HG02678 (cell line): ENCODE results near the gene GALR1.
"Not testable (repeated sequence)": the region's sequence is repeated elsewhere in the genome, so short reads cannot be mapped to it uniquely, and the experiment has no call there.

ENCODE experiments used
- ATAC-seq: cut with Tn5 transposase; IDR thresholded peaks from one replicate; pipeline ENCODE4 v1.9.1; 2021; ENCODE audit warnings: mild to moderate bottlenecking, moderate library complexity; ENCODE audit not compliant: unreplicated experiment

The GALR1 gene

GRCh38 chr18:77250501-77250925 is 865 bp downstream of the GALR1 start:
- no peak for ATAC-seq

GRCh38 chr18:77250926-77251729 is 1.5 kb downstream of the GALR1 start:
- no peak for ATAC-seq

DNA sequence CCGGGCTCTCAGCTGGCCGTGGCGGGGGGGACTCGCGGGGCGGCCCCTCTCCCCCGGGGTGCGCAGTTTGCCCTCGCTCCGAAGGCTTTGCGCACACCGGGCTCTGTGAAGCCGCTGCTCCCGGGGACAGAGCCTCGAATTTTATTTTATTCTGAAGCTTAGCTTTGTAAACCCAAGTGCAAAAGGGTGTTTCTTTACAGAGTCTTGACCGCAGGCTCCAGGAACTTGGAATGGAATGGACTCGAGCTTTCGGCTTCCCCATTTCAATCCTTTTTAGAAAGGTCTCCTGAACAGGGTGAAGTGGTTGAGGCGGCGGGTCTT is 2.0 kb downstream of the GALR1 start:
- ATAC-seq, result no peak

GRCh38 chr18:77254711-77255405 is 5.2 kb downstream of the GALR1 start:
- ATAC-seq, result no peak

DNA sequence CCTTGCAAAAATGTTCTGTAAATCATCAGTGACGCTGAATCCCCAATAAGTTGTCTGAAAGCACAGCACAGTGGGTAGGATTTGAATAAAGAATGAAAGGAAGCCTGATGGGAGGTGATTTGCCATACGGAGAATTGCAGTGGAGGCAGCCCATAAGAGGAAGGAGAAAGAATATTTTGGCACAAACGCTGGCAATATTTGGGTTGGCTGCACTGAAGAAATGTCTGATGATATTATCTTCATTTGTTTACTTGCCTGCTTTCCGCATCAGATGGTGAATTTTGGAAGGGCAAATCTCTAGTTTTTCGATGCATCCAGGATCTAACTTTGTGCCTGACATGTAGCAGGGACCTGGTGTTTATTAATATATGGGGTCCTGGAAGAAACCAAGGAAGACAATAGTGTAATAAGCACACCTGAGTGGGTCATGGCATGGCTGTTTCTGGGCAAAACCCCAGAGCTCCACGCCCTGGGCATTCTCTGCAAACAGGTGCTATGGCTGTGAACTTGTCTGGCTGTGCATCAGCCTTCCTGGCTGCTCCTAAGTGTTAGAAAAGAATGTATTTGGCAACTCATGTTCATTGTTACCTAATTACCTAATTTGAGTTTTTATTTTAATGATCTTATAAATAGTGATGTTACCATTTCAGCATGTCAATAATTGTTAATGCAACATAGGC is 5.9 kb downstream of the GALR1 start:
- no peak for ATAC-seq

DNA sequence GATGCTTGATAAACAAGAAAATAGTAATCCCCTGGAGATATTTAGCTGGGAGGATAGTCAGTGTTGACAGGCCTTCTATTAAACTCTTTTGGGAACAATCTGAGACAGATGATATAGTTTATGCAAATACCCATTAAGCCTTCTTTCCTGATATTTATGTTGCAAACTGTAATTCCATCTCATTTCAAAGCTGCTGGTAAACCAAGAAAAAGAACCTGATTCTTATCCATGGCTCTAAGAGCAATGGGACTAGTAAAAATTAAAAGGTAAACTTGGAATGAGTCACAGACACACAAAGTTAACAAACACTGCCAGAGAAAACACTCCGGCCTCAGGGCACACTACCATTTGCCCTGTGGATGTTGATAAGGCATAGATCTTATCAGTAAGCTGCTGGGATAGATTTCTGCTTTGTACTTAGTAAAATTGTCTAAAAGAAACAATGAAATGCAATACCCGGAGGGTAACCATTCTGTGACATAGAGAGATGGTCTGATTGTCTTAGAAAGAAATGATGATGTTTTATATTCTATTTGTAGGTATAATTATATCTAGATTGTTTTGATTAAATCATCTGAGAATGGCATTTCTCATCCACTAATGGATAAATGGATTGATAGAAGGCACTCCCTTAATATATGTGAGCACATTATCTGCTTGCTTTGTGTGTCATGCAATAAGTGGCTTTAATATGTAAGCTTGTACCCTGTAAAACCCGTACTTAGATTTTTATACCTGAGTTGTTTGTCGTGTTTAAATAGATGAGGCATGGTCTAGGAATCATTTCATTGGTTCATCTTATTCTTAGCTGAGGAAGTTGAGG is 13.2 kb downstream of the GALR1 start:
- ATAC-seq, result no peak

- no peak for ATAC-seq
Measured at GRCh38 chr18:77263466-77263763, 13.8 kb downstream of the GALR1 start.

DNA sequence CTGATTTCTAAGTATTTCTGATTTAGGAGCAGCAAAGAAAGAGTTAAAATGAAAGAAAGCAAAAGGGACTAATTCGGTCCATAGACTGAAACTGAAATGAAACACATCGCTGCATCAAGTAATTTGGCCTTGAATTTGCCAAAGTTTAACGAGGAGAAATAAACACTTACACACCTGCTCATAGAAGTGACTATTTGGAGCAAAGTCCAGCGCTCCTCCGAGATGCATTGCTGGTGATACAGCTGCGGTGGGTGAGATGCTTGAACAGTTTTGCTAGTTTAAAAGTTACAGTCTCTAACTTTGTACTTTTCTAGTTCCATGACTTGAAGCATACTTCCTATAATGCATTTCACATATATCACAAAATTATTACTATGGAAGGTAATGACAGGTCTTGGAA is 18.3 kb downstream of the GALR1 start:
- no peak for ATAC-seq

DNA sequence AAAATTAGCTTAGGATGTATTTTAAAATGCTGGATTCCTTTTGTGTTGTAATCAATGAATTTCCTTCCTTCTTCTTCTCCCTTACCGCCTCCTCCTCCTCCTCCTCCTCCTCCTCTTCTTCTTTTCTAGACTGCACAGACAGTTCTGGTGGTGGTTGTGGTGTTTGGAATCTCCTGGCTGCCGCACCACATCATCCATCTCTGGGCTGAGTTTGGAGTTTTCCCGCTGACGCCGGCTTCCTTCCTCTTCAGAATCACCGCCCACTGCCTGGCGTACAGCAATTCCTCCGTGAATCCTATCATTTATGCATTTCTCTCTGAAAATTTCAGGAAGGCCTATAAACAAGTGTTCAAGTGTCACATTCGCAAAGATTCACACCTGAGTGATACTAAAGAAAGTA is 18.8 kb downstream of the GALR1 start:
- no peak for ATAC-seq

- ATAC-seq, result no peak
Measured at GRCh38 chr18:77271576-77272481, 22.2 kb downstream of the GALR1 start.

DNA sequence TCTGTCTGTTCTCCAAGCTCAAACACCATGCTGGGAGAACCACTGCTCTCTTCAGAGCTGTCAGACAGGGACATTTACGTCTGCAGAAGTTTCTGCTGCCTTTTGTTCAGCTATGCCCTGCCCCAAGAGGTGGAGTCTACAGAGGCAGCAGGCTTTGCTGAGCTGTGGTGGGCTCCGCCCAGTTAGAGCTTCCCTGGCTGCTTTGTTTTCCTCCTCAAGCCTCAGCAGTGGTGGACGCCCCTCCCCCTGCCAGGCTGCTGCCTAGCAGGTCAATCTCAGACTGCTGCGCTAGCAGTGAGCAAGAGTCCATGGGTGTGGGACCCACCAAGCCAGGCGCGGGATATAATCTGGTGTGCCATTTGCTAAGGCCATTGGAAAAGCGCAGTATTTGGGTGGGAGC is 41.2 kb downstream of the GALR1 start:
- not testable (repeated sequence) for ATAC-seq

DNA sequence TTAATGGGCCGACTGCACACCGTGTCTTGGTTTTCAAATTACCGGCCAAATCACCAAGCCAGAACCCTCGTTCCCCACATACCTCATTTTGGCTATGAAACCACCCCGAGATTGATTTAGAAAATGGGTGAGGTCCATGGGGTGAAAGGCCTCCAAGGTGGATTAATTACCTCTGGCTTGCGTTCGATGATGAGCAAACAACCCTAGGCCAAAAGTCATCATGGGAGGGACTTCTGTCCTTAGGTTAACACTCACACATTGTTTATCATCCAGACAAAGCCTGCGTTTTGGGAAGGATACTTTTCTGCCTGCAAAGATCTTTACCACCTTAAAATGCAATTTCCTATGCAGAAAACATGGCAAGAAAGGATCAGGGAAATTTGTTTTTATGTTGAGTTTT is 48.5 kb downstream of the GALR1 start:
- ATAC-seq, result no peak

- ATAC-seq, result no peak
Measured at GRCh38 chr18:77299706-77300105, 50.1 kb downstream of the GALR1 start.

DNA sequence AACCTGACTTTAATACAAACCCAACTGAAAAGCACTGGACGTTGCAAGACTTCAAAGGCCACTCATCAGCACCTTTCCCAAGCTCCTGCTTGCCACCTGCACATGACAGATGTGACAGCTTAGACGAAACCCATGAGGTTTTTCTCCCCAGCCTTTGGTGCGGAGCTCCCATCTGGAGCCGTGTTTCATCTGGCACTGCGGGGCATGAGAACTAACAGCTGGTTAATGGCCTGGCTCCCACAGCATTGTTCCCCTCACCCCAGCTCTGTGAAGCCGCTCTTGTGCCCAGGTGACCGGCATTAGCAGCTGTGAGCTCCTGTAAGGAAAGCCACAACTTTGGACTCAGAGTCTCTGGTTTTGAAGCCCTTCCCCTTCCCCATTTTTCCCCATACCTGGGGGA is 50.9 kb downstream of the GALR1 start:
- no peak for ATAC-seq

GRCh38 chr18:77304268-77304667 is 54.6 kb downstream of the GALR1 start:
- ATAC-seq, result no peak

DNA sequence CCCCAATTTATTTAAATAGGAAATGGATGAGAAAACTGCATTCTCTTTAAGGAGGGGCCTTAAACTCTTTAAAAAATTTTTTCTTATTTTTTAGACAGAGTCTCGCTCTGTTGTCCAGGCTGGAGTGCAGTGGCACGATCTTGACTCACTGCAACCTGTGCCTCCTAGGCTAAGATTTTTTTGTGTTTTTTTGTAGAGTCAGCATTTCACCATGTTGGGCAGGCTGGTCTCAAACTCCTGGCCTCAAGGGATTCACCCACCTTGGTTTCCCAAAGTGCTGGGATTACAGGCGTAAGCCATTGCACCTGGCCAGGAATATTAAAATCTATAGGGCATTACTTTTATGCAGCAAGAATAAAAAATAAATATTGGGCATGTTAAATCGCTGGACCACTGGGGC is 56.0 kb downstream of the GALR1 start:
- ATAC-seq, result no peak

- no peak for ATAC-seq
Measured at GRCh38 chr18:77308216-77308615, 58.6 kb downstream of the GALR1 start.

DNA sequence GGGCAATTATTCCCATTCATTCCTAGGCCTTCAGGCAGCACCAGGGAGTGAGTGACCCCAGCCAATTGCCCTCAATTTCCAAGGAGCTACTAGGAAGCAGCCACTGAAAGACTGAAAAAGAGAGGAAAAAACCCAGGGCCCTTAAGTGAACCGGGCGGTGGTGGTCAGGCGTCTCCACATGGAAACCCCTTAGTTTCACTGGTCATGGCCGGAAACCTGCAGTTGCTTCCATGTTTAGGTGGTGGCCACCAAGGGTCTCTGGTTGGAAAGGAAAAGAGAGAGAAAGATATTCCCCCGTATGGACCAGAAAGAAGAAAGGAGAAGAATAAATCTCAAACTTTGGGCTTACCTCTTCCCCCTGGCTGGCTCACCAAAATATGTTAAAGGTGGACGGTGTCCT is 64.9 kb downstream of the GALR1 start:
- ATAC-seq, result no peak

DNA sequence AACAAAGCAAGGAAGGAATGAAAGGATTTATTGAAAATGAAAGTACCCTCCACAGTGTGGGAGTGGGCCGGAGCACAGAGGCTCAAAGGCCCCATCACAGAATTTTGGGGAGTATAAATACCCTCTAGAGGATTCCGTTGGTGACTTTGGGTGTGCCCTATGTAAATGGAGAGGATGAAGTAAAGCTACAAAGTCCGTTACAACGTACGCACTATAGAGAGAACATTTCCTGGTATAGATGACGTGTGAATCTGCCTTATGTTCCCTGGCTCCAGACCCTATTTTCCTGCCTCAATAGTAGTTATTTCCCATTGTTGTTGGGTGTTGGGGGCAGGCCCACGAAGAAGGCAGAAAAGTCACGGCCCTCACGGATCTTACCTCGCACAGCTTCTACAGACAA is 65.3 kb downstream of the GALR1 start:
- no peak for ATAC-seq

- ATAC-seq, result no peak
Measured at GRCh38 chr18:77316008-77316407, 66.4 kb downstream of the GALR1 start.
